22Rv1 (cell line): ENCODE measurements around the gene C14orf180.

Source experiments
- CTCF ChIP-seq: fragments of 450-650 bp; IDR thresholded peaks from 2 replicates; pipeline ENCODE4 v1.5.1; 2017; ENCODE audit warnings: mild to moderate bottlenecking
- ZFX ChIP-seq: fragments of 450-650 bp; IDR thresholded peaks from 2 replicates; pipeline ENCODE4 v1.6.1; 2017; ENCODE audit warnings: antibody characterized with exemption, borderline replicate concordance

- TF ChIP-seq CTCF (no peak), ZFX (no peak)
Measured at GRCh38 chr14:104599446-104599845, 19.9 kb downstream of the C14orf180 start.
